WERI-Rb-1 (cell line): Measurements from ENCODE around the gene RGS2.

Source experiments
- DNase-seq: peaks from one replicate; pipeline ENCODE4 v3.0.0-alpha.2; 2020
- H3K27ac ChIP-seq: fragments of 250-450 bp; sonication (Bioruptor Pico); 2 replicates; pipeline ENCODE4 v1.5.1; 2020; ENCODE audit warnings: mild to moderate bottlenecking, moderate library complexity
- H3K27me3 ChIP-seq: fragments of 250-450 bp; sonication (Bioruptor Pico); 2 replicates; pipeline ENCODE4 v1.5.1; 2021; ENCODE audit warnings: mild to moderate bottlenecking, low read depth, moderate library complexity; ENCODE audit not compliant: insufficient read depth, severe bottlenecking
- H3K36me3 ChIP-seq: fragments of 250-450 bp; sonication (Bioruptor Pico); 2 replicates; pipeline ENCODE4 v1.5.1; 2020; ENCODE audit warnings: mild to moderate bottlenecking, moderate library complexity
- H3K4me3 ChIP-seq: 2 replicates; pipeline ENCODE4 v1.5.1; 2011; ENCODE audit warnings: low read depth, mild to moderate bottlenecking, control low read depth, low read length
- H3K9me3 ChIP-seq: fragments of 250-450 bp; sonication (Bioruptor Pico); 2 replicates; pipeline ENCODE4 v1.5.1; 2021; ENCODE audit warnings: mild to moderate bottlenecking, moderate library complexity; ENCODE audit not compliant: severe bottlenecking
- CTCF ChIP-seq: IDR thresholded peaks from 2 replicates; pipeline ENCODE4 v1.5.1; 2011; ENCODE audit warnings: low read depth, mild to moderate bottlenecking, control low read depth, inconsistent platforms, low read length

The RGS2 gene

GRCh38 chr1:192835116-192835515, 26.3 kb downstream of the RGS2 start:
- DNase-seq, result no peak
- Histone ChIP-seq H3K4me3 (no peak overlapping the region), H3K36me3 (no peaks in the 10 kb centered on the region), H3K9me3 (no peaks in the 10 kb centered on the region), H3K27me3 (no peaks in the 10 kb centered on the region), H3K27ac (no peak overlapping the region)
- TF ChIP-seq CTCF, result no peak

GRCh38 chr1:192839162-192840066, 30.6 kb downstream of the RGS2 start:
- H3K27ac ChIP-seq, result no peak overlapping the region
- H3K36me3 ChIP-seq, result no peaks in the 10 kb centered on the region
- H3K27me3 ChIP-seq, result no peaks in the 10 kb centered on the region
- DNase-seq, result no peak
- TF ChIP-seq CTCF, result no peak
- no peaks in the 10 kb centered on the region for H3K9me3 ChIP-seq
- no peak overlapping the region for H3K4me3 ChIP-seq

GRCh38 chr1:192844360-192844759, 35.5 kb downstream of the RGS2 start:
- Histone ChIP-seq H3K9me3 (no peaks in the 10 kb centered on the region), H3K27me3 (no peaks in the 10 kb centered on the region), H3K36me3 (no peaks in the 10 kb centered on the region), H3K27ac (no peak overlapping the region), H3K4me3 (no peak overlapping the region)
- DNase-seq, result no peak
- TF ChIP-seq CTCF, result no peak

- H3K9me3 ChIP-seq, result no peaks in the 10 kb centered on the region
- TF ChIP-seq CTCF, result no peak
- H3K27me3 ChIP-seq, result no peaks in the 10 kb centered on the region
- H3K36me3 ChIP-seq, result no peaks in the 10 kb centered on the region
- no peak for DNase-seq
- H3K4me3 ChIP-seq, result no peak overlapping the region
- no peak overlapping the region for H3K27ac ChIP-seq
Measured at GRCh38 chr1:192846950-192847349, 38.1 kb downstream of the RGS2 start.

- TF ChIP-seq CTCF, result no peak
- no peaks in the 10 kb centered on the region for H3K27me3 ChIP-seq
- no peak overlapping the region for H3K4me3 ChIP-seq
- no peaks in the 10 kb centered on the region for H3K36me3 ChIP-seq
- no peaks in the 10 kb centered on the region for H3K9me3 ChIP-seq
- H3K27ac ChIP-seq, result no peak overlapping the region
- DNase-seq, result no peak
Measured at GRCh38 chr1:192849011-192849410, 40.2 kb downstream of the RGS2 start.
